ENCODE results near the gene SLC38A9.
"Not testable (repeated sequence)": the region's sequence is repeated elsewhere in the genome, so short reads cannot be mapped to it uniquely, and the experiment has no call there.

The SLC38A9 gene

DNA sequence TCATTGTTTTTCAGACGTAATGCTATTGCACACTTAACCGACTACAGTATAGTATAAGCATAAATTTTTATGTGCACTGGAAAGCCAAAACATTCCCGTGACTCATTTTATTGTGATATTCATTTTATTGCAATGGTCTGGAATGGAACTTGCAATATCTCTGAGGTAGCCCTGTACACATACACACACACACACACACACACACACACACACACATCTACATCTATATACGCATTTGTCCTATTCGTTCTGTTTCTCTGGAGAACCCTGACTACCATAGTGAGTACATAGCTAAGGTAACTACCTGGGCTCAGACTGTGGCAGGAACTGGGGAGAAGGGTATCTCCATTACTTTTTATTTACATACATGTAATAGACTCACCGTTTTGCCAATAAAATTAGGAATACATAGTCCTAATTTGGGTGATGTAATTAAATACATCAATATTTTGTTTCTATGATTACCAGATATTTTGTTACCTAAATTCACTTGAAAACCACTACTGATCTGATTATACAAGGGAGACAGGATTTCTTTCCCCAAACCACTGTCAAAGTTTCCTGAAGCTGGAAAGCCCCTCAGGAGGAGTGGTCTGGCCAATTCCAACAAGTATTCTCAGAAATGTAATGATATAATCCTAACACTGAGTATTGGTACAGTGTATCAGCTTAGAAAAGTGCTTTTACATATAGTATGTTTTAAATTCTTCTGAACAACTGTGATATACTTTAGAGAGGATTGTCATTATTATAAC lies 103.4 kb downstream of the SLC38A9 start:
- no peak for FAIRE-seq

DNA sequence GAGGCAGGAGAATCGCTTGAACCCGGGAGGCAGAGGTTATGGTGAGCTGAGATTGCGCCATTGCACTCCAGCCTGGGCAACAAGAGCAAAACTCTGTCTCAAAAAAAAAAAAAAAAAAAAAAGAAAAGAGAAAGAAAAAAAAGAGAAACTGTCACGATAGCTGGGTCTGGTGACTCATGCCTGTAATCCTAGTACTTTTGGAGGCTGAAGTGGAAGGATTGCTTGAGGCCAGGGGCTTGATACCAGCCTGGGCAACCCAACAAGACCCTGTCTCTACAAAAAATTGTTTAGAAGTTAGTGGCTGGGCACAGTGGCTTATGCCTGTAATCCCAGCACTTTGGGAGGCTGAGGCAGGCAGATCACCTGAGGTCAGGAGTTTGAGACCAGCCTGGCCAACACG lies 104.8 kb downstream of the SLC38A9 start:
- FAIRE-seq: not testable (repeated sequence)

DNA sequence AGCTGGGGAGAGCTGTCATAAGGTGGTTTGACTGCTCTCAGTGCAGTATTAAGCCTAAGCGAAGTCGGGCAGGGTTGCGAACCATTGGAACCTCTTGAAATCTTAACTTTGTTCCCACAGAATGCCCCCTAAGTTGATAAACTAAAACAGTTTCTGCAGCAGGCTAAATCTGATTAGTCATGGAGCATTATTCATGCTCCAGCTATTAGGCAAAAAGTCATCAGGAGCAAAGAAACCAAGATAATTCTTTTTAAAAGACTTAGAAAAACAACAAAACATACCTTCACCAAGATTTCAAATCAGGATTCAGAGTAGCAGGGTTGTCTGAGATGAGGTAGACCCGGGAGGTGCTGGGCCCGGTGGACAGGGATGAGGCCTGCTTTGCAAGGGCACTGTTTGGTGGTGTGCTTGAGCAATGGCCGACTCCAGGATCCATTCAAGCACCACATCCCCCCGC lies 107.5 kb downstream of the SLC38A9 start:
- FAIRE-seq: no peak

DNA sequence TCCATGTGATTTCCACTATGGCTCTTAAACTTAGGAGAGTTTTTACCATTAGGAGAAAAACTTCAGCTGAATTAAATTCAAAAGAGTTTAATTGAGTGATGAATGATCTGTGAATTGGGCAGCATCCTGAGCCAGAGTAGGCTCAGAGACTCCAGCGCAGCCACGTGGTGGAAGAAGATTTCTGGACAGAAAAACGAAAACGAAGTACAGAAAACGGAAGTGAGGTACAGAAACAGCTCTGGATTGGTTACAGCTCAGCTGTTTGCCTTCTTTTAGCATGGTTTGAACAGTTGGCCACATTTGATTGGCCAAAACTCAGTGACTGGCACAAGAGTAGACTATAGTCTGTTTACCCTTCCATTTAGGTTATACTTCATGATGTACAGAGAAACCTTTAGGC lies 108.2 kb downstream of the SLC38A9 start:
- no peak for FAIRE-seq

DNA sequence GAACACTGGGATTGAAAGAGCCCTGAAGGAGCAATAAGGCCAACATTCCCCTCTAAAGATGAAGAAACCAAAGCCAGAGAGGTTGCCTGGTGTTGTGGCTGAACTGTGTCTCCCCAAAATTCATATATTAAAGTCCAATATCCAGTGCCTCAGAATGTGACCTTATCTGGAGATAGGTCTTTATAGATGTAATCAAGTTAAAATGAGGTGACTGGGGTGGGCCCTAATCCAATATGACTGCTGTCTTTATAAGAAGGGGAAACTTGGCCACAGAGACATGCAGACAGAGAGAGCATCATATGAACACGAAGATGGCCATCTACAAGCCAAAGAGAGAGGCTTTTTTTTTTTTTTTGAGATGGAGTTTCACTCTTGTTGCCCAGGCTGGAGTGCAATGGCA lies 110.5 kb downstream of the SLC38A9 start:
- no peak for FAIRE-seq

DNA sequence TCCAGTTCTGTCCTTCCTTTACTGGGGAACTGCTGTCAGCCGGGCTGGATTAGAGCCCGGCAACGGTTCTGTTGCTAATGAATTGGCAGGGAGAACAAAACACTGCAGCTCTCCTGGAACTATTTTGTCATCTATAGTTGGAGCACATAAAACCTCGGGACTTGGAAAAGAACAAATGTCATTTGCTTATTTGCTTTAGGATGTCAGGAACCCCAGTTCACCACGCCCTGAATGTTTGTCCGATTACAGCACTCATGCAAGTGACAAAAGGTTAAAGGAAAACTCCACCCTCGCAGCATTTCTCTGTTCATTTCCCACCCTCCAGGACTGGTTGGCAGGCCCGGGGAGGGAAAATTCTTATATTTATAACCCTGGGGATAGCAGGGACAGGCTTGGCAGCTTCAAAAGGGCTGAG lies 110.9 kb downstream of the SLC38A9 start:
- no peak for FAIRE-seq

DNA sequence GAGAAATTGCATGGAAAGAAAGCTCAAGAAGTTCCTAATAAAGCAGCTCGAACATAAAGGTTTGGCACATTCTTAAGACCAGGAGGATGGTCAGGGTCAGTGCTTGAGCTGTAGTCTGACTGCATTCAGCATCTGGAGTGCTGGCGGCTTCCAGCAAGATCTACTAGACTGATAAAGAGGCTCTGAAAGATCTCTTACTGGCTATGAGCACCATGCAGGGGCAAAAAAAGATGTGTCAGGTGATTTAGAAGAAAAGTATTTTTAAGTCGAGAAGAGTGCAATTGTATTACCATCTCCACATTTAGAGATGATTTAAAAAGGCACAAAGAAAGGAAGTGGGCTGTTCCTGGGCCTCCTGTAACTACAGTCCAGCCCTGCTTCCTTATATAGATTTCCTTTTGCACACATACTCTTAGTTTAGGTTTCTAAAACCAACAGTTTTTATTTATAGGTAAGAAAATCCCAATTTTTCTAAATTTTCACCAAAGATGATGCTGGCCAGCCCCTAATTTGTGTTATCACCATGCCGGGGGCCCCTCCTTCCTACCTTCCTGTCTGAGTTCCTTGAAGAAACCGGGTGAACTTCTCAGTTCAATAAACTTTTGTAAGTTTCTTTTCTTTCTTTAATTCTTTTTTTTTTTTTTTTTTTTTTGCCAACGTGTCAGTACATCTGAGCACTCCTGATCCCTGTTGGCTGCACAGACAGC lies 111.5 kb downstream of the SLC38A9 start:
- no peak for FAIRE-seq

DNA sequence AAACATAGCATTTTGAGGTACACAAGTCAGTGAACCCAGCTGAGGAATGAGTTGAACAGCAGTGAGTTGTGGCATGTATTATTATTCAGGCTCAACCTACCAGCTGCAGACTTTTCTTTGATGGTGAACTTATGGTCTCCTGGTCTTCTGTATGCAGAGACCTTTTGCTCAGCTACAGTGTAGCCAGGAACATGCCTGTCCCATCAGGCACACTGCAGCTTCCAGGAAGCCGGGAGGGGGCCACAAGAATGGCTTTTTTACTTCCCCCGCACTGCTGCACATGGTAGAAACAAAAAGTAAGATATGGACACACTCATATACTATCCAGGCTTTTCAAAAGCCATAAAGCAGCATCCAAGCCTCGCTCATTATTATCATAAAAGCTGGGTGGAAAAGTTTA lies 112.0 kb downstream of the SLC38A9 start:
- no peak for FAIRE-seq

DNA sequence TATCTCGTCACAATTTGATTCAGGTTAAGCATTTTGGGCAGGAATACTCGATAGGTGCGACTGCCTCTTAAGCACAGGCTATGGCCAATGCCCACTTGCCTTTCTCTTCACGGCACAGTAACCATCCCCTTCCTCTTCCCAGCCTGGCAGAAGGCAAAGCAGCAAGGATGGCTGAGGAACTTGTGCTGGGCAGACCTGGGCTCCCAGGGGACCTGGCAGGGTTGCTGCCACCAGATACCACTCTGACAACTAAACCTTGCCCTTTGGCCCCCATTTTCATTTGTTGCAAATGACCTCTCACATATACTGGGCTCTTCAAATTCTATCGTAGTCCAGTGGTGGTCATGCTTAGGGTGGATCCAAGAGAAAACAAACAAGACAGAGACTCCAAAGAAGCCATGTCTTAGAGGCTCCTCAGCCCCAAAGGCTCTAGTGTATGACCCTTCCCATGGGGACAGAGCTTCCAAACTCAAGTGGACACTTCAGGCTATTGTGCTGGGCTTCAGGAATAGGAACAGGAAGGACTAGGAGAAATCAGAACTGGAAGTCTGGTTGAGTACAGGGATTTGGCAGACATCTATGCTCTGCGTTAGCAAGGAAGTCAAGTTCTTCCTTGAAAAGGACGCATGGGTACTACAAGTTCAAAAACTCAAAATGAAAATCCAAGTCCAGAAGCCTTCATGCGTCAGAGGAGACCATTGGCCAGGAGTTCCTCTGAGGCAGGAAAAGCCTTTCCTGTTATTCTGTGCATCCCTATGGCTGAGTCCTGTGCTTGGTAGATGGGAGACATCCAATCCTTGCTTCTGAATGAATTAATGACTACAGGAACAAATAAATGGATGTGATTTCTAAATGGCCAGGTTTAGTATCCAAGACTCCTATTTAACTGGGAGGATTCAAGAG lies 112.7 kb downstream of the SLC38A9 start:
- no peak for FAIRE-seq

DNA sequence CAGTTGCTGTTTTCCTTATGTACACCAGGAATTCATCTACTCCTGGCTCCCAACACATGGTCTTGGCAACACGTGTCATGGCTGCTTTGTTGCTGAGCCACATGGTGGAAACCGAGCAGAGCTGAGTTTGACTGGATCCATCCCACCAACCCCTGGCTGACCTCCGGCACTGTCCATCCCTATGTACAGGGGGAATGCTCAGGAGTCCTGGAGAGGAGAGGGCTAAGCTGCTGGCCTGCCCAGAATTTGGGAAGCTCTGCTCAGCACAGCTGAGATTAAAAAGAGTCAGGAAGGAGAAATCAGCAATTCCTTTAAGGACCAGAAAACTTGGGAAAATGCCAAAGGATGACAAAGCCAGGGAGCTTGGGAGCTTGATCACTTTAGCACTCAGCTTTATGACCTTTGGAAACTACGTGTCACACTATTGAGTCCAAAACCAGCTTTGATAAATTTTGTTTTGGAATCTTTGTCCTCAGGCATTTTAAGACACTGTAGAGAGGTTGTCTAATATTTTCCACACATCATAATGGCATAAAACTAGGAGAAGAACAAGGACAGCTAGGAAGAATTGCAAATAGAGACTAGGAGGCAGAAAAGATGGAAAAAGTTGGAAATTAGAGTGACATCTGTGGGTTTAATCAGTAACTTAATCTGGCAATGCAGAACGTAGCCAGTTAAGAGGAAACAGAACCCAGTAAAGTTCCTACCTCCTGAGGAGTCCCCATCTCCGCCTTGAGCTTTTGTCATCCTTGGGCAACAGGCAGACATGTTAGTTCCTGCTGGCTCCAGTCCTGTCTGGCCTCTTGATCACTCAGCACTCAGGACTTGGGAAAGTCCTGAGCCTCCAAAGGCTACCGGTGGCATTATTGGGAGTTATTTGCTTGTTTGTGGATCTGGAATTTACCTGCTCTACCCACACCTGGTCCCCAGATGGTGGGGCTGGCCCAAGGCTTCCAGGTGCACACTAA lies 114.8 kb downstream of the SLC38A9 start:
- FAIRE-seq: no peak

DNA sequence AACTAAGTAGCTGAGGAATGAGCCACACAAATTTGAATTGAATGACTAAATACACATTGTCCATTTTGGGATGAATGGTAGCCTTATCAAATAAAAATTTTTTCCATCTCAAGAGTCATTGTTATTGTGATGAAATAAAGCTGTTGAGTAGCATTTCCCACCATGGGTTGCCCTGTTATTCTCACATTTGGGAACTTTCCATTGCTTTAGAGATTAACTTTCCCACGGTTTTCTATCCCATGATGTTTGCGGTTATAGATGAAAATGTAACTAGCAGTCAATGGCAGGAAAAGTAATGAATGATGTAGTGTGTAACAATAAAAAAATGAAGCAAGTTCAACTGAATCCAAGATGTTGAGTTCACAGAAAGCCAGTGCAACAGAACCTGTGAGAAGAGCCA lies 117.5 kb downstream of the SLC38A9 start:
- no peak for FAIRE-seq

DNA sequence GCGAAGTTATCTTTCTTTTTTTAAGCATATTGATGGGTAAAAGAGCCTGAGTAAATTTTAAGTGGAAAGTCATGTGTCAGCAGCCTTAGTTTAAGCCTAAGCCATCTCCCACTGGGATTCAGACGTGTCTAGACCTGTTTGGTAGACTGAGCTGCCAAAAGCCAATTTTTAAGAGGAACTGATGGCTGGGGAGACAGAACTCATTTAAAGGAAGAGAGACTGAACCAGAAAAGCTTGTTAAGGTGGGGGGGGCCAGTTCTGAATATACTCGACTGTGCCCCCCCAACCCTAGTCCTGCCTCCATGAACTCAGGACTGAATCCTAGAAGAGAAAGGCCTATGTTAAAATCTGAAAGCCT lies 119.0 kb downstream of the SLC38A9 start:
- no peak for FAIRE-seq

DNA sequence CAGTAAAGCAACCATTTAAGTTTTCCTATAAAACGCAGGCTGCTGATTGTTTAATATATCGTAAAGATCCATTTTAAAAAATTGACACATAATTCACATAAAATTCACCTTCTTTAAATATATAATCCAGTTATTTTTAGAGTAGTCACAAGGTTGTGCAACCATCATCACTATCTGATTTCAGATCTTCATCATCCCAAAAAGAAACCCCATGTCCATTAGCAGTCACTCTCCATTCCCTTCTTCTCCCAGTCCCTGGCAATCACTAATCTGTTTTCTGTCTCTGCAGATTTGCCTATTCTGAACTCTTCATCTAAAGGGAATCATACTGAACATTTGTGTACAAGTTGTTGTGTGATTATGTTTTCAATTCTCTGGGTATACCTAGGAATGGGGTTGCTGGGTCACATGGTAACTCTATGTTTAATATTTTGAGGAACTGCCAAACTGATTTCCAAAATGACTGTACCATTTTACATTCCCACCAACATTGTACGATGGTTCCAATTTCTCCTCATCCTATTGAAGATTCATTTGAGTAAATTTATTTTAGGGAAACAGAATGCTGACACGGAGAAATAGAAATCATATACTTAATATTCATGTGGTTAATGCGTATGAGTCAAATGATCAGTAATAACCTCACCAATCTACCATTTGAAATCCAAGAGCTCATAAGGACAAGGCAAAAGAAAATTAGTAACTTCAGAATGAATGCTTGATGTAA lies 119.6 kb downstream of the SLC38A9 start:
- FAIRE-seq: no peak

DNA sequence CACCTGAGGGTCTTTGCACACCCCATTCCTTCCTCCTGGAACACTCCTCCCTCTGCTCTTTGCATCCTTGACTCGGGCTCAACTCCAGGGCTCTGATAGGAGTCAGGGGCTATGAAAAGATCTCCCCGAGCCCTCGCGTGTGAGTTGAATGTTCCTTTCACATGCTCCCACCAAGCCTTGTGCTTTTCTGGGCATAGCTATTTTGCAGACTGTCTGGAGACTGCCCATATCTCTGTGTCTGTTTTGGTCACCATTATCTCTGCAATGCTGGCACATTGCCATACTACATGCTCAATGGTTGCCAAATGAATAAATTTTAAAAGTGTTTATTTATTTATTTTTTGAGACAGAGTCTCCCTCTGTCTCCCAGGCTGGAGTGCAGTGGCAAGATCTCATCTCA lies 120.4 kb downstream of the SLC38A9 start:
- FAIRE-seq: no peak

DNA sequence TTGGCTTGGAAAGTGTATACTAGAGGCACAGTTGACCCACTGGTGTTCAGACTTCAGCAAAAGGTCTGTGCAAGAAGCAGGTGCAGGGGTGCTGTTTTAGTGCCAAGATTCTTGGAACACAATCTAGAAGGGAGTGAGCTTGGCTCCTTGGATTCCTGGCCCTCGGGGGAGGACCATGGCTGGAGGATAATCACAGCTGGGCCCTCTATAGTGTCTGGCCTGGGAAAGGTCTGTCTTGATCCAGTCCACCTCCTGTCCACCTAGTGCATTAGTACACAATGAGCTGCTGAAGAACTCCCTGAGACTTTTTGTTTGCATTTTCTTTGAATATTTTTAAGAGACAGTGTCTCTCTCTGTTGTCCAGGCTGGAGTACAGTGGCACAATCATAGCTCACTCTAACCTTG lies 126.9 kb downstream of the SLC38A9 start:
- FAIRE-seq: no peak

DNA sequence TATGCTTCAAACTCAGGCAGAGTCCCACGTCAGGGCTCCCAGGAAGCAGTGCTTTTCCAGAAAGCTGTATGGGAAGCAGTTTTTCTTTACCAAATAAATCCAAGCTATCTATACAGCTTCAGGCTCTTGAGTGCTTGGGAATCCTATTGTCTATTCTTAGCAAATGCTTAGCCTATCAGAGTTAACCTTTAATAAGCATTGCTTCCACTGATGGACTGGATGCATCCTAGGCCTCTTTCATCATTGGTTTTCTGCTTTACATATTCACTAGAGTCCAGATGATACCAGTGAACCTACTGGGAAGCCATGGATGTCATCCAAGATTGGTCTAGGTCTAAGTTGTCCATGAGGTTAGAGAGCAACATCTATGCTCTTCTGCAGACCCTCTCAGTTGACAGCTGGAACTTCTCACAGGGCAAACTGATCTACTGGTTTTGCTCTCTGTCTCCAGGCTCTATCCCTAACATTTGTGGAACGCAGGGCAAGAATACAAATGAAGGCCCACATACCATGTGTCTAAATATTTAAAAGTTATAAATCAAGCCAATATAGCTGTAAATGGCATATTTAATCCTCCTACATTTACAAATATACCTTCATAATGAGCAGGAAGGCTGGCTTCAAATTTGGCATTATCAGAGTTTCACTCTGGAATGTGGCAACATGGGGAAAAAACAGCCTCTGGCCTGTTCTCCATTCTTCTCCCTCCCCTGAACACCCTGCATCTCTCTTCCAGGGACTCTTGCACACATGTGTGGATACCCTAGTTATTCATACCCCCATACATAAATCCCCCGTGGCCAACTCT lies 127.5 kb downstream of the SLC38A9 start:
- FAIRE-seq: no peak

DNA sequence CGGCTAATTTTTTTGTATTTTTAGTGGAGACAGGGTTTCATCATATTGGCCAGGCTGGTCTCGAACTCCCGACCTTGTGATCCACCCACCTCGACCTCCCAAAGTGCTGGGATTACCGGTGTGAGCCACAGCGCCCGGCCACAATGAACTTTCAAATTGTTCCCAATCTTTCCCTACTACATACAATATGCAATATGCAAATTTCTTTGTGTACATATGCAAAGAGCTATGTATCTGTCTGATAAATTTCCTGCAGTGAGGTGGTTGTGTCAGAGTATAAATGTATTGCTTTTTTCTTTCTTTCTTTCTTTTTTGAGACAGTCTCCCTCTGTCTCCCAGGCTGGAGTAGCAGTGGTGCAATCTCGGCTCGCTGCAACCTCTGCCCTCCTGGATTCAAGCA lies 128.5 kb downstream of the SLC38A9 start:
- no peak for FAIRE-seq

DNA sequence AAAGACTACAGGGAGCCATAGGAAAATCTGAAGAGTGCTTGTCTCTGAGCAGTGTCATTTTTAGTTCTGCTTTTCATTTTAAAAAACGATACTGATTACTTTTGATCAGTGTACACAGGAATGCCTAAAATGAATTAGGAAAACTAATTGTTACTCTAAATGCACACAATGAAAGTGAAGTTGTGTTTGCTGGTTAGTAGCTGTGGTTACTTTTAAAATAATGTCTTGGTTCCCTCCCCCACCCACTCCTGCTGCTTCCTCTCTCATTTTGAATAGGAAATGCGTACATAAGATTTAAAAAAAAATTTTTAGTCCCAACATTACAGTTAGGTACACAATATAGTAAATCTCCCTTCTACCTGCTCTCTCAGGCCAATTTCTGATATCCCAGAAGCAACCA lies 129.9 kb downstream of the SLC38A9 start:
- FAIRE-seq: no peak

DNA sequence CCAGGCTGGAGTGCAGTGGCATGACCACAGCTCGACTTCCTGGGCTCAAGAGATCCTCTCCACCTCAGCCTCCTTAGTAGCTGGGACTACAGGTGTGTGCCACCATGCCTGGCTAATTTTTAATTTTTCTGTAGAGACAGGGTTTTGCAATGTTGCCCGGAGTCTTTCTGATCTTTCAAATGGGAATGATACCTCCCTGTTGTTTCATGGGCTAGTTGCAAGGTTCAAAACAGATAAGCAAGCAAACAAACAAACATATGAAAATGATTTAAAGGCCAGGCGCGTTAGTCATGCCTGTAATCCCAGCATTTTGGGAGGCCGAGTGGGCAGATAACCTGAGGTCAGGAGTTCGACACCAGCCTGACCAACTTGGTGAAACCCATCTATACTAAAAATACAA lies 132.1 kb downstream of the SLC38A9 start:
- no peak for FAIRE-seq

DNA sequence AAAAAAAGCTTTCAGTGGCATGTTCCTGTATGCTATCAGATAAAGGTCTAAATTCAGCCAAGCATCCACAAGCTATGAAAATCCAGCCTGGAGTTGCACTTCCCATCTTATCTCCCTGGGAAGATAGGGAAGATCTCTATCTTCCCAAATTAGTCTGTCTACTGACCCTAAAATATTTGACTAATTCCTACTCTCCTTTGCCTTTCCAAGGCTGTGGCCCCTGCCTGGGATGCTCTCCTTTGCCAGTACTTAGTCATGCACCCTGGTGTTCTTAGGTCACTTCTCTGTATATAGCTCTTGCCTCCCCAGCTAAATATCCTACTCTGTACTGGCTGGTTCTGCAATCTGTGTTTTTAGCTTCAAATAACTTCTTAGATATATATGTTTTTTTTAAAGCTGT lies 133.4 kb downstream of the SLC38A9 start:
- FAIRE-seq: no peak
